22Rv1 (cell line): ENCODE data around the gene ARTN.

Experiments used
- H3K27ac ChIP-seq: fragments of 450-650 bp; 2 replicates; pipeline ENCODE4 v1.5.1; 2017
- ZFX ChIP-seq: fragments of 450-650 bp; IDR thresholded peaks from 2 replicates; pipeline ENCODE4 v1.6.1; 2017; ENCODE audit warnings: antibody characterized with exemption, borderline replicate concordance
- TF ChIP-seq, protein P1 (sequence below): fragments of 450-650 bp; IDR thresholded peaks from 2 replicates; pipeline ENCODE4 v1.5.1; 2017; ENCODE audit warnings: mild to moderate bottlenecking

ARTN gene

DNA sequence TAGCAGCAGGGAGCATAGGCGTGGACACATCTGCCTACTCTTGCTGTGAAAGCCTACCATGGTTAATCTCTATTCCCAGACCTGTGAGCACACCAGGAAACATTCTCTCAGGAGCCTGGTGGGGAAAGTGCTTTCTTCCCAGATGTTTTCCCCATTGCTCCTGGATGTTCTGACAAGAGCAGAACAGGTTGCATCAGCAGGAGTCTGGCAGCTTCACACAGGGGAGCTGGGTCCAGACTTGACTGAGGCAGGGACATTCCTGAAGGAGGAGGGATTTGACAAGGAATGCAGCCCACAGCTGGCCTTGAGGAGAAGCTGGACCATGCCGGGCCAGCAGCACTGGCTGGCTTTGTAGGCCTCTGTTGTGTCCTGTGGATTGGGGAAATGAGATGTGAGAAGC, 21.0 kb upstream of the ARTN start:
- no peak overlapping the region for H3K27ac ChIP-seq

DNA sequence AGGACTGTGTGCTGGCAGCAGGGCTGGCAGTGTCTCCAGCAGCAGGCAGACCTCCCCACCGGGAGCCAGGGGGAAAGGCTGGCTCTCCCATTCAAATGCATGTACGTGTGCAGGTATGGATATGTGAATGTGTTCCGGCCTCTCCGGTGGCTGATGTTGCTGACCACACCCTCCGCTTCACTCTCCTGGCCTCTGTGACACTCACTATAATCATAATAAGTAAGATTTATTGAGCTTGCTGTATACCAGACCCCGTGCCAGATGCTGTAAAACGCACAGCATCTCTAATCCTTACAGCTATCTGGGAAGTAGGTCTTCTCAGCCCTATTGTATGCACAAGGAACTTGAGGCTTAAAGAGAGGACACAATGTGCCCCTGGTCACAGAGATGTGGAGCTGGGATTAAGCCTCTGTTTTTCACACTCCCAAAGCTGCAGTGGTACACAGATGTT, 20.5 kb upstream of the ARTN start:
- TF ChIP-seq ZFX: no peak
- TF ChIP-seq, protein P1, sequence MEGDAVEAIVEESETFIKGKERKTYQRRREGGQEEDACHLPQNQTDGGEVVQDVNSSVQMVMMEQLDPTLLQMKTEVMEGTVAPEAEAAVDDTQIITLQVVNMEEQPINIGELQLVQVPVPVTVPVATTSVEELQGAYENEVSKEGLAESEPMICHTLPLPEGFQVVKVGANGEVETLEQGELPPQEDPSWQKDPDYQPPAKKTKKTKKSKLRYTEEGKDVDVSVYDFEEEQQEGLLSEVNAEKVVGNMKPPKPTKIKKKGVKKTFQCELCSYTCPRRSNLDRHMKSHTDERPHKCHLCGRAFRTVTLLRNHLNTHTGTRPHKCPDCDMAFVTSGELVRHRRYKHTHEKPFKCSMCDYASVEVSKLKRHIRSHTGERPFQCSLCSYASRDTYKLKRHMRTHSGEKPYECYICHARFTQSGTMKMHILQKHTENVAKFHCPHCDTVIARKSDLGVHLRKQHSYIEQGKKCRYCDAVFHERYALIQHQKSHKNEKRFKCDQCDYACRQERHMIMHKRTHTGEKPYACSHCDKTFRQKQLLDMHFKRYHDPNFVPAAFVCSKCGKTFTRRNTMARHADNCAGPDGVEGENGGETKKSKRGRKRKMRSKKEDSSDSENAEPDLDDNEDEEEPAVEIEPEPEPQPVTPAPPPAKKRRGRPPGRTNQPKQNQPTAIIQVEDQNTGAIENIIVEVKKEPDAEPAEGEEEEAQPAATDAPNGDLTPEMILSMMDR: no peak
- no peak overlapping the region for H3K27ac ChIP-seq

More for the DNA sequence above, 21.0 kb upstream of the ARTN start:
- TF ChIP-seq, protein P1: no peak
- TF ChIP-seq ZFX: no peak

- no peak for TF ChIP-seq ZFX
- TF ChIP-seq, protein P1: no peak
- no peak overlapping the region for H3K27ac ChIP-seq
These were observed 19.8 kb upstream of the ARTN start for GRCh38 chr1:43913666-43914360.

DNA sequence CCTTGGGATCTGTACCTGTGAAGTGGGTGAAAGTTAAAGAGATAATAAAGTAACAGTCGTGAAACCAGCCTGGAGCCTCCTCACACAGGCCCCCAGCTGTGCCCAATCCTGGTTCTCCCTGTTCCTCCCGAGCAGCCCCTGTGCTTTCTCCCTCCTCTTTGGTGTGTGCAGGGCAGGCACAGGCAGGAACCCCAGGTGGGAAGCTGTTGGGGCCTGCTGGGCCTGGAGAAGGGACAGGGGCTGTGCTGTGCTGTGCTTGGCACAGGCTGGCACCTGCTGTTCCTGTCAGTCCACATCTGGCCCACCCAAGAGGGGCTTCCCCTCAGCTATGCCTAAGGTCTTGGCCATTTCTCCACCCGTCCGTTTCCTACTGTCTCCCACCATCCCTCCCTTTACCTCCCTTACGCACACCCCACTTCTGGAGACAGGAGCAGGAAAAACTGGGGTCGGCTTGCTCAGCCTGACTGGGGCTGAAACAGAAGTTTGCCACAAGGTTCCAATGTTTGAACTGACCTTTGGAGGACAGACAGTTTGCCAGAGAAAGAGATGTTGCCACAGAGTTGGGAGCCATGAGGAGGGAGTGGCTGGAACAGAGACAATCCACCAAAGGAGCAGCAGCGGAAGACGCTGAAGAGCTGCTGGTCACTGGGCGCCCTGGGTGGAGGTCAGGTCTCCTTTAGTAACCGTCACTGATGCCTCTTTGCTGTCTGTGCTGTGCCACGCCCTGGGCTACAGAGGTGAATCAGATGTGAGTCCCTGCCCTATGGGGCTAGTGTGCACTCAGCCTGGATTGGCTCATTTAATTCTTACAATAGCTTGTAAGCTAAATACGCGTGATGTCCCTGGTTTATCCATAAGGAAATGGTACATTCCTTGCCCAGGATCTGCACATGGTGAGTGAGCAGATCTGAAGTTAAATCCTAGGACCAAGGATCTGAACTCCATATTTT, 18.8 kb upstream of the ARTN start:
- TF ChIP-seq, protein P1: no peak
- no peak for TF ChIP-seq ZFX
- H3K27ac ChIP-seq: no peak overlapping the region

DNA sequence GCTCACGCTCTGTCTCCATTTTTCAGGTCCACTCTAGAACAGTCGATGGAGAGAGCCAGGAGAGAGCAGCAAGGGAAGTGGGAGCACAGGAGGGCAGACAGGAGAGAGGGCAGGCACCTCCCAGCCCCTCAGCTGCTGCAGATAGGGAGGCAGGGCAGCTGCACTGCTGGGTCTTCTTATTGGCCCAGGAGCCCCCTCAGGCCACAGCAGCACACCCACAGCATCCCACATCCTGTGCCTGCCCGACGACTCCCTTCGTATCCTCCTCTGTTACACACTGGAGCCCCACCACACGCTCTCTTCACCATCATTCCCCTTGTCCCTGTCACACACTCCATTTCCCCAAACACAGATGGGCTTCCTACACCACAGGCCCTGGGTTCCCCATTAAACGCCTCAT, 13.7 kb upstream of the ARTN start:
- TF ChIP-seq, protein P1: no peak
- no peak for TF ChIP-seq ZFX
- no peak overlapping the region for H3K27ac ChIP-seq

DNA sequence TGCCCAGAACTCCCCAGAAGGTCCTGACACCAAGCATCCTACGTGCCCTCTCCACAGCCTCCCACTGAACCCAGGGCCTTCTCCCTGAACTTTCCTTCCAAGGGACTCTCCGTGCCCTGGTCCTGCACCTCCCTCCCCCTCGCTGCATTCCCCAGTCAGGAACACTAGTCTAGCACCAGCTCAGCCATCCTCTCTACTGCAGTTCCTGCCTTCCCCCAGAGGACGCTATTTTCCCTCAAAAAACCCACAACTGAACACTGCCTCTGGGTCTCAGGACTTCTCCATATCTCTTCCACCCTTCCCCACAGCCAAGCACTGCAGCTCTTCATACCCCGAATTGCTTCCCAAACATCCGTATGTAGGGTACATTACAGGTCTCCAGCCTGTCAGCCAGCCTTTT, 12.6 kb upstream of the ARTN start:
- TF ChIP-seq, protein P1: no peak
- TF ChIP-seq ZFX: no peak

DNA sequence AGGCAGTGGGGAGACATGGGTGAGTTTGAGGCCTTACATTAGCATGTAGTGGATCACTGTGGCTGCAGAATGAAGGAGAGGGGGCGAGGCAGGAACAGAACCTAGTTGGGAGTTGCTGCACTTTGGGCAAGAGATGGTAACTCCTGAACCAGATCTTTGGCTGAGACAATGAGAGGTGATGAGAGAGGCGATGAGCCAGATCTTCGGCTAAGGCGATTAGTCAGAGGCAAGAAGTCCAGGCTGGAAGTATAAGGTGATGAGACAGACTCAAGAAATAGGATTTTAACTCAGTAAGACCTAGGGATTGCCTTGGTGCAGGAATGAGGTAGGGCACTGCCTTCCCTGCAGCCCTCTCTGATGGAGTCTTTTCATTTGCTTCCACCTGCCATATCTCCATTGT, 9.1 kb upstream of the ARTN start:
- TF ChIP-seq, protein P1: no peak
- TF ChIP-seq ZFX: no peak
- no peak overlapping the region for H3K27ac ChIP-seq

More for the DNA sequence above, 12.6 kb upstream of the ARTN start:
- H3K27ac ChIP-seq: no peak overlapping the region
